Measurements from ENCODE around the gene RUNX3.
"Not testable (repeated sequence)": the region's sequence is repeated elsewhere in the genome, so short reads cannot be mapped to it uniquely, and the experiment has no call there.

Gene RUNX3

GRCh38 chr1:24912376-24913273 is 17.5 kb downstream of the RUNX3 start:
- no peak for FAIRE-seq

GRCh38 chr1:24911651-24912155 is 18.4 kb downstream of the RUNX3 start:
- FAIRE-seq = no peak

GRCh38 chr1:24910751-24911650 is 19.1 kb downstream of the RUNX3 start:
- no peak for FAIRE-seq

- FAIRE-seq = no peak
These were observed 19.9 kb downstream of the RUNX3 start for GRCh38 chr1:24910210-24910609.

GRCh38 chr1:24909388-24909898 is 20.6 kb downstream of the RUNX3 start:
- FAIRE-seq = no peak

- no peak for FAIRE-seq
These were observed 21.4 kb downstream of the RUNX3 start for GRCh38 chr1:24908591-24909259.

- FAIRE-seq = not testable (repeated sequence)
These were observed 22.3 kb downstream of the RUNX3 start for GRCh38 chr1:24907587-24908294.

GRCh38 chr1:24906760-24907490 is 23.2 kb downstream of the RUNX3 start:
- FAIRE-seq = no peak

GRCh38 chr1:24905979-24906720 is 23.9 kb downstream of the RUNX3 start:
- no peak for FAIRE-seq

- no peak for FAIRE-seq
These were observed 24.6 kb downstream of the RUNX3 start for GRCh38 chr1:24905355-24905978.

- FAIRE-seq = no peak
These were observed 25.2 kb downstream of the RUNX3 start for GRCh38 chr1:24904731-24905354.

- FAIRE-seq = no peak
These were observed 25.9 kb downstream of the RUNX3 start for GRCh38 chr1:24903955-24904730.

GRCh38 chr1:24903560-24903954 is 26.5 kb downstream of the RUNX3 start:
- no peak for FAIRE-seq

GRCh38 chr1:24903011-24903461 is 27.0 kb downstream of the RUNX3 start:
- no peak for FAIRE-seq

- FAIRE-seq = no peak
These were observed 27.6 kb downstream of the RUNX3 start for GRCh38 chr1:24902471-24902891.

GRCh38 chr1:24901791-24902470 is 28.1 kb downstream of the RUNX3 start:
- FAIRE-seq = no peak

- FAIRE-seq = no peak
These were observed 28.9 kb downstream of the RUNX3 start for GRCh38 chr1:24900985-24901781.
